ENCODE measurements around the gene AKR1C3.

The AKR1C3 gene

GRCh38 chr10:5142199-5142598 lies 48.0 kb downstream of the AKR1C3 start:
- DNase-seq = no peak

- DNase-seq = no peak
These were observed 48.9 kb downstream of the AKR1C3 start for GRCh38 chr10:5143137-5143536.

GRCh38 chr10:5146920-5147254 lies 52.7 kb downstream of the AKR1C3 start:
- DNase-seq = no peak

GRCh38 chr10:5147255-5147980 lies 53.2 kb downstream of the AKR1C3 start:
- no peak for DNase-seq

GRCh38 chr10:5147981-5148677 lies 53.9 kb downstream of the AKR1C3 start:
- DNase-seq = no peak

GRCh38 chr10:5148678-5149032 lies 54.4 kb downstream of the AKR1C3 start:
- DNase-seq = no peak

GRCh38 chr10:5151076-5151475 lies 56.9 kb downstream of the AKR1C3 start:
- no peak for DNase-seq

GRCh38 chr10:5155951-5156350 lies 61.7 kb downstream of the AKR1C3 start:
- DNase-seq = no peak
